ENCODE data around the gene KLF5.

The KLF5 gene

DNA sequence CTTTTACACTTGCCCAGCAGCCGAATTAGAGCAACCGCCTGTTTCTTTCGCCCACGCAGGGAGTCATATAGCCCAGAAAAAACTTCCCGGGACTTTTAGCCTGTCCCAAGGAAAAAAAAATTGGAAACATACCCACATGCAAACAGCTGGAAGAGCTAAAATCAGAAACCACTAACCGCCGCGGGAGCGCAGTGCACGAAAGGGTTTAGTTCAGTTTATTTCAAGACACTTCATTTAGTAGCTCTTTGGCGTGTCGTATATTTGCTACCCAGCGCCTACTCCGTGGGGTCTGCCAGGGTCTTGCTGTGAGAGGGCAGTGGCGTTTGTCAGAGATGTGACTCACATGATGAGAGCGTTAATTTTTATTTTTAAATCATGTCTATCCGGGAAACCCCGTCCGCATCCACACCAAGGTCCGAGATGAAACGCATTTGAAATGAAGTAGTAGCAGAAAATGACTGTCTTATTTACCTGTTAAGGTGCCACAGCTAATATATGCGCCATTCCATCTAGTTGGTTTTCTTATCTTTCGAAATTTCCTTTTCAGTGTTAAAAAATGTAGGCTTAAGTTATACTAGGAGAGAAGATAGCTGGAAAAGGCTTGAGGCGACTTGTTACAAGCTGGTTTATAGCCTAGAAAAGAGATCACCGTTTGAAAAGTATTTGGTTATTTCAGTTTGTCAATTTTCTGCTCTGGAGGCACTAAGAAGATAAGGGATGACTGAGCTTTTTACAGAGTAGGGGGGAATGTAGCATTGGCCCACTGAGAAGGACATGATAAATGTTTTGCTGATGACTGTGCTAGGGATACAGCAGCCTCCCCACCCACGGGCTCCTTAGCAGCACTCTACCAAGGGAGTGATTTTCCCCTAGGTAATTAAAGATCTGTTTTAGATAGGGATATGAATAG lies 1.7 kb downstream of the KLF5 start:
- H3K27ac ChIP-seq, result peak overlapping the region; percentile 65

DNA sequence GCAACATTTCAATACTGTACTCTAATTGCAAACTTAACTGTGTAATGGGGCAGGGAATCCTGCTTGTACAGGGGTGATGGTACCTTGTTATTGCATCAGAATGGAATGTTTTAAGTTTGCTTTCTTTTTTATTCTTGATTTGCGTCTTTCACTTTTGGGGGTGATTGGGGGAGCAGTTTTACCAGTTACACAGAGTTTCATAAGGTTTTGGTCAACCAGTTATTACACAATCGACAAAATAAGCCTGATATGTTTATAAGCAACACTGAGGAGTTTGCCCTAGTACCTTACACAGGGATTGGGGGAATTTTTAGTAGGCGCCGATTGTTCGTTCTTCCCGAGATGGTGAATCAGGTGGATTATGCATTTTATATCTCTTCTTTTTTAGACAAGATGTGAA lies 2.7 kb downstream of the KLF5 start:
- no peak for TF ChIP-seq ZFX (IDR thresholded peaks at IDR 0.05)
- TF ChIP-seq, protein P1, sequence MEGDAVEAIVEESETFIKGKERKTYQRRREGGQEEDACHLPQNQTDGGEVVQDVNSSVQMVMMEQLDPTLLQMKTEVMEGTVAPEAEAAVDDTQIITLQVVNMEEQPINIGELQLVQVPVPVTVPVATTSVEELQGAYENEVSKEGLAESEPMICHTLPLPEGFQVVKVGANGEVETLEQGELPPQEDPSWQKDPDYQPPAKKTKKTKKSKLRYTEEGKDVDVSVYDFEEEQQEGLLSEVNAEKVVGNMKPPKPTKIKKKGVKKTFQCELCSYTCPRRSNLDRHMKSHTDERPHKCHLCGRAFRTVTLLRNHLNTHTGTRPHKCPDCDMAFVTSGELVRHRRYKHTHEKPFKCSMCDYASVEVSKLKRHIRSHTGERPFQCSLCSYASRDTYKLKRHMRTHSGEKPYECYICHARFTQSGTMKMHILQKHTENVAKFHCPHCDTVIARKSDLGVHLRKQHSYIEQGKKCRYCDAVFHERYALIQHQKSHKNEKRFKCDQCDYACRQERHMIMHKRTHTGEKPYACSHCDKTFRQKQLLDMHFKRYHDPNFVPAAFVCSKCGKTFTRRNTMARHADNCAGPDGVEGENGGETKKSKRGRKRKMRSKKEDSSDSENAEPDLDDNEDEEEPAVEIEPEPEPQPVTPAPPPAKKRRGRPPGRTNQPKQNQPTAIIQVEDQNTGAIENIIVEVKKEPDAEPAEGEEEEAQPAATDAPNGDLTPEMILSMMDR (conservative IDR thresholded peaks at IDR 0.05), result no peak
- no peak overlapping the region for H3K27ac ChIP-seq

More for the DNA sequence above, 1.7 kb downstream of the KLF5 start:
- TF ChIP-seq, protein P1 (conservative IDR thresholded peaks at IDR 0.05), result no peak
- TF ChIP-seq ZFX (IDR thresholded peaks at IDR 0.05), result no peak

DNA sequence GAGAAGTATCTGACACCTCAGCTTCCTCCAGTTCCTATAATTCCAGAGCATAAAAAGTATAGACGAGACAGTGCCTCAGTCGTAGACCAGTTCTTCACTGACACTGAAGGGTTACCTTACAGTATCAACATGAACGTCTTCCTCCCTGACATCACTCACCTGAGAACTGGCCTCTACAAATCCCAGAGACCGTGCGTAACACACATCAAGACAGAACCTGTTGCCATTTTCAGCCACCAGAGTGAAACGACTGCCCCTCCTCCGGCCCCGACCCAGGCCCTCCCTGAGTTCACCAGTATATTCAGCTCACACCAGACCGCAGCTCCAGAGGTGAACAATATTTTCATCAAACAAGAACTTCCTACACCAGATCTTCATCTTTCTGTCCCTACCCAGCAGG lies 3.1 kb downstream of the KLF5 start:
- no peak for TF ChIP-seq ZFX (IDR thresholded peaks at IDR 0.05)
- TF ChIP-seq, protein P1 (conservative IDR thresholded peaks at IDR 0.05), result no peak
- no peak overlapping the region for H3K27ac ChIP-seq

DNA sequence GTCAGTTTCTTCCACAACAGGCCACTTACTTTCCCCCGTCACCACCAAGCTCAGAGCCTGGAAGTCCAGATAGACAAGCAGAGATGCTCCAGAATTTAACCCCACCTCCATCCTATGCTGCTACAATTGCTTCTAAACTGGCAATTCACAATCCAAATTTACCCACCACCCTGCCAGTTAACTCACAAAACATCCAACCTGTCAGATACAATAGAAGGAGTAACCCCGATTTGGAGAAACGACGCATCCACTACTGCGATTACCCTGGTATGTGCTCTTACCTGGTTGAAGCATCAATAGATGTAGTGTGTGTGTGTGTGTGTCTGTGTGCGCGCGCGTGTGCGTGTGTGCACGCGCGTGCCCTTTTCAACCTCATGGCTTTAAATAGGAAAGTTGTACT lies 3.7 kb downstream of the KLF5 start:
- no peak for TF ChIP-seq ZFX (IDR thresholded peaks at IDR 0.05)
- TF ChIP-seq, protein P1 (conservative IDR thresholded peaks at IDR 0.05), result no peak

DNA sequence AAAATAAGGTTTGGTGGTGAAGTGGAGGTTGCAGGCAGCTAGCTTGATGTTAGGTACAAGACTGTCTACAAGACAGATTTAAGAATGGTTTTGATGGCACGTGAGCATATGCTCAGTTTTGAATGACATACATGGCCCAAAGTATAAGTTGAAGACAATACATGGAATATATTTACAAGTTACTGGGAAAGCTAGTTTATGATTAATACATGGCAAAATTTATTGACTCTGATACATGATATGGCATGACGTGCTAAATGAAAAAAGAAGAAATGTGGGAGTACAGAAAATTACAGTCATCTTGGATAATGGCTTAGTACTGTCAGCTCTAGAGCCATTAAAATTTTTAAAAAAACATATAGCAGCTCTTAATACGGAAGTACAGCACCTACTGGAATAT lies 4.4 kb downstream of the KLF5 start:
- H3K27ac ChIP-seq, result no peak overlapping the region
- TF ChIP-seq, protein P1 (conservative IDR thresholded peaks at IDR 0.05), result no peak
- no peak for TF ChIP-seq ZFX (IDR thresholded peaks at IDR 0.05)

More for the DNA sequence above, 3.7 kb downstream of the KLF5 start:
- H3K27ac ChIP-seq, result no peak overlapping the region

DNA sequence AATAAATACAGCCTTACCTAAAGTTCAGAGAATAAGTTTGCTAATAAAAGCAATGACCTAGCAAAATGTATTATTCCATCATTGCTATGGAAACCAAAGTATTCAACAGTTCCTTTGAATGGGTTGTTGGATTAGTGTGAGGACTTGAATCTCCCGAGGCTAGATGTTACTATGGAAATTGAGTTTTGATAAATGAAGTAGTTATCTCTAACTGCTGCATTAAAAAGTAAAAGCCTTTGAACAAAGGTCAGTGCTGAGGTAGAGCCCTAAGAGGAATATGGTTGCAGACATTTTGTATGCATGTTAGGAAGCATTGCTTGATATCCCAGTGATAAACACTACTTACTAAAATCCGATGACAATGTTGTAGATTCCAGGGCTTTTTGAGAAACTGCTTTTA lies 6.2 kb downstream of the KLF5 start:
- no peak for TF ChIP-seq ZFX (IDR thresholded peaks at IDR 0.05)
- TF ChIP-seq, protein P1 (conservative IDR thresholded peaks at IDR 0.05), result no peak
- no peak overlapping the region for H3K27ac ChIP-seq

DNA sequence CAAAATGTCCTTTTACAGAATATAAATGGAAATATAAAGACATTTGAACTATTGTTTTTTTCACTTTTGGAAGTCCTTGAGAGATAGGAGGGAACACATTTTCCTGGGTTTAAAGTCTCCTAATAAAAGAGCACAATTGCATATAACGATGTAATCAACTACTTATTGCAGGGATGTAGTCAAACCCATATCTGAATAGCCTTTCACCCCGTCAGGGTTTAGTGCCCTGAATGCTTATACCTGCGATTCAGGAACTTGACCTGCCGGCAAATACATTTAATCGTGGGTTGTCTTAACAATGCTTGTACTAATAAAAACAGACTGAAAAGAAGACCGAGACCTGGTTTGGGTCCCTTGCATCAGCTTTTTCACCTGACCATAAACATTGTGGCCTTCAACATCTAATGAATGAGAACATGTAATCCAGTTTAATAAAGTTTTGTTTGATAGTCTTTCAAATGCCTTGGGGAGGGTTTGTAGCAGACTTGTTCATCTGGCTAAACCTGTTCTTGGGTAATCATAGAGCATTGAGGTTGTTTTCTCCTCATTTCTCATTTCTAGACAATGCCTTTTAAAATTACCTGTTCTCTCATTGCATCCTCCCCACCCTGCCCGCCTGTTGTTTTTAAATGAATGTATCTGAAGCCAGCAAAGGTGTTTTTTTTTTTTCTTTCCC lies 7.0 kb downstream of the KLF5 start:
- TF ChIP-seq, protein P1 (conservative IDR thresholded peaks at IDR 0.05), result no peak
- no peak for TF ChIP-seq ZFX (IDR thresholded peaks at IDR 0.05)
- H3K27ac ChIP-seq, result no peak overlapping the region
